Measurements from ENCODE around the gene ST6GALNAC2.

ST6GALNAC2 gene

DNA sequence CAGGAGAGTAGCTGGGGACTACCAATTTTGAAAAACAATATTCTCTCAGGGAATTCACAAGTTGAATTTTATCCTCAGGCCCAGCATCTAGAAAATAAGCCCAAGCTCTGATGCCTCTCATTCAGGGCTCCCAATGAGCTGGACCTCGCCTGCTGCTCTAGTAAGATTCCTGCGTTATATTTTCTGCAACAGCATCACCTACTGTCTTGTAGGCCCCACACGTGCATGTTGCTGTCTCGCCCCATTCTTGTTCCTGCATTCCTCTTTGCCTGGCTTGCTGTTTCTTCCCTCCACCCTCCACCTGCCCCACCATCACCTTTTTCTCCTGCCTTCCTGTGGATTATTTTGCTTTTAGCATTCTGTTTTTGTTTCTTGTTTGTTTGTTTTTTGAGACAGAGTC lies 8.3 kb upstream of the ST6GALNAC2 start:
- TF ChIP-seq, protein P1, sequence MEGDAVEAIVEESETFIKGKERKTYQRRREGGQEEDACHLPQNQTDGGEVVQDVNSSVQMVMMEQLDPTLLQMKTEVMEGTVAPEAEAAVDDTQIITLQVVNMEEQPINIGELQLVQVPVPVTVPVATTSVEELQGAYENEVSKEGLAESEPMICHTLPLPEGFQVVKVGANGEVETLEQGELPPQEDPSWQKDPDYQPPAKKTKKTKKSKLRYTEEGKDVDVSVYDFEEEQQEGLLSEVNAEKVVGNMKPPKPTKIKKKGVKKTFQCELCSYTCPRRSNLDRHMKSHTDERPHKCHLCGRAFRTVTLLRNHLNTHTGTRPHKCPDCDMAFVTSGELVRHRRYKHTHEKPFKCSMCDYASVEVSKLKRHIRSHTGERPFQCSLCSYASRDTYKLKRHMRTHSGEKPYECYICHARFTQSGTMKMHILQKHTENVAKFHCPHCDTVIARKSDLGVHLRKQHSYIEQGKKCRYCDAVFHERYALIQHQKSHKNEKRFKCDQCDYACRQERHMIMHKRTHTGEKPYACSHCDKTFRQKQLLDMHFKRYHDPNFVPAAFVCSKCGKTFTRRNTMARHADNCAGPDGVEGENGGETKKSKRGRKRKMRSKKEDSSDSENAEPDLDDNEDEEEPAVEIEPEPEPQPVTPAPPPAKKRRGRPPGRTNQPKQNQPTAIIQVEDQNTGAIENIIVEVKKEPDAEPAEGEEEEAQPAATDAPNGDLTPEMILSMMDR (IDR thresholded peaks at IDR 0.05) = no peak
- Histone ChIP-seq H3K4me1 (ENCODE audit: control insufficient read depth in 1 of 2, insufficient read depth in 1 of 2, low read depth in 1 of 2, low read length in 1 of 2) (peaks cover 28 to 30% of the 10 kb centered on the region in 2 experiments), H3K27ac (no peak overlapping the region), H3K27me3 (no peaks in the 10 kb centered on the region), H3K9me3 (no peaks in the 10 kb centered on the region), H3K4me3 (ENCODE audit: low read depth in 1 of 2, low read length in 1 of 2) (no peak overlapping the region), H3K36me3 (no peaks in the 10 kb centered on the region)

DNA sequence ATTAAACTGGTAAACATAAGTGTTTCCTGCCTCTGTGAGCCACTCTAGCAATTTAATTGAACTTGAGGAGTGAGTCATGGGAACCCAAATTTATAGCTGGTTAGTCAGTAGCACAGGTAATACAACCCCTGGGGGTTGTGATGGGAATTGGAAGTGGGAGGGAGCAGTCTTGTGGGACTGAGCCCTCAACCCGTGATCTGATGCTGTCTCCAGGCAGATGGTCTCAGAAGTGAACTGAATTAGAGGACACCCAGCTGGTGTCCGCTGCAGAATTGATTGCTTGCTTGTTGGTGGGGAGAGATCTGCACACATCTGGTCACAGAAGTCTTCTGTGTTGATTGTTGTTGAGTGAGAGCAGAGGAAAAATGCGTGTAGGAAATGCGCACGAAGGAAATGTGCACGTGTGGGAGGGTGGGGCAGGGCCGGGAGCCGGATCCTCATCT lies 7.7 kb upstream of the ST6GALNAC2 start:
- no peak overlapping the region for H3K4me3 ChIP-seq (ENCODE audit: low read depth in 1 of 2, low read length in 1 of 2)
- TF ChIP-seq, protein P1 (IDR thresholded peaks at IDR 0.05) = no peak

DNA sequence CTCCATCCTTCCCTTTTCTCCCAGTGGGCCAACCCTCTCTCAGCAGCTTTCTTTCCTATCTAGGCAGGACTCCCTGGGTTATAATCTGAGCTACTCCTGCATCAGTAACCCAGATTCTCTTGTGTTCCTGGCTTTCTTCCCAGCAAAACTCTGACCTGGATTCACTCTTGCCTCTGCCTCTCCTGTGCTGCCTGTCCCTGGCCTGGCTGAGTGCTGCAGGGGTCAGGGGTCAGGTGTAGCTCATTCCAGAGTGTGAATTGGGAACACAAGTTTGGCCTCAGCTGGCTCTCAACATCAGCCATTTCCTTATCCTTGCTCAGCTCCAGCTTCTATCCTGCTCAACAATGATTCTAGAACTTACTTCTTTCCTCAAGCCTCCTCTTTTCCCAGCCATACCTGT lies 2.5 kb upstream of the ST6GALNAC2 start:
- no peak overlapping the region for H3K4me3 ChIP-seq (ENCODE audit: low read depth in 1 of 2, low read length in 1 of 2)
- peaks cover 22 to 25% of the 10 kb centered on the region in 2 experiments for H3K4me1 ChIP-seq (ENCODE audit: control insufficient read depth in 1 of 2, insufficient read depth in 1 of 2, low read depth in 1 of 2, low read length in 1 of 2)
- no peaks in the 10 kb centered on the region for H3K9me3 ChIP-seq
- H3K36me3 ChIP-seq = no peaks in the 10 kb centered on the region
- H3K27me3 ChIP-seq = peaks cover 30% of the 10 kb centered on the region
- H3K27ac ChIP-seq = no peak overlapping the region
- TF ChIP-seq, protein P1 (IDR thresholded peaks at IDR 0.05) = no peak

More for the DNA sequence above, 7.7 kb upstream of the ST6GALNAC2 start:
- H3K9me3 ChIP-seq = no peaks in the 10 kb centered on the region
- H3K27ac ChIP-seq = no peak overlapping the region
- no peaks in the 10 kb centered on the region for H3K36me3 ChIP-seq
- peaks cover 22 to 24% of the 10 kb centered on the region in 2 experiments for H3K4me1 ChIP-seq (ENCODE audit: control insufficient read depth in 1 of 2, insufficient read depth in 1 of 2, low read depth in 1 of 2, low read length in 1 of 2)
- peaks cover 3% of the 10 kb centered on the region for H3K27me3 ChIP-seq

DNA sequence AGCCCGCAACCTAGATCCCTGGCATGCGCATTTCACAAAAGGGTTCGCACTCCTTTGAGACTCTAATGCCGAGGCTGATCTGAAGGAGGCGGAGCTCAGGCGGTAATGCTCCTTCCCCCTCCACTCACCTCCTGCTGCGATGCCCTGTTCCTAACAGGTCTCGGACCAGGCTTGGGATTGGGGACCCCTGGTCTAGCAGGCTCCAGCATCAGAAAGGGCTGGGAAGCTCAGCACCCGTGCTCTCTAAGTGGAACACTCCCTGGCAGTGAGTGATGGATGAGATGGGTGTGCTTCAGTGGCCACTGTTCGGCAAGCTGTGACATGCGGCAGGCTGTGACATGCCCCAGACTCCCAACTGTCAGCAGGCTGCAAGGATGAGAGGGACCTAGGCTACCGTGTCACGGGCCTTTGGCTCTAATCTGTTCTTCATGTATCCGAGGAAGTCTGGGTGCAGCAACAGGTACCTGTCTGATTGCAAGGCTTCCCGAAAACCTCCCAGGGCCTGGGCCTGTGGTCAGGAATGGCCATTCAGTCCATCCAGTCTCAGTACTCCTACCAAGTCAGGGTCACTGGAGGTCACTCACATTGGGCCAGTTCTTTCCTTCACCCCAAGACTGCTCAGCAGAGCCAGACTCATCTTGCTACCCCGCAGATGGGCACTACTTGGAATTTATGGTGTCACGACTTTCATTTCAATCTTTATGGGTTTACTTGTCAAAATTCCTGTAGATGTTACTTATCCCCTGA lies 1.3 kb upstream of the ST6GALNAC2 start:
- Histone ChIP-seq H3K27me3 (peaks cover 30% of the 10 kb centered on the region), H3K9me3 (no peaks in the 10 kb centered on the region), H3K4me3 (ENCODE audit: low read depth in 1 of 2, low read length in 1 of 2) (peak overlapping the region; percentile 80 to 87), H3K36me3 (no peaks in the 10 kb centered on the region), H3K4me1 (ENCODE audit: control insufficient read depth in 1 of 2, insufficient read depth in 1 of 2, low read depth in 1 of 2, low read length in 1 of 2) (peaks cover 22 to 30% of the 10 kb centered on the region in 2 experiments), H3K27ac (peak overlapping the region; percentile 96)
- TF ChIP-seq, protein P1 (IDR thresholded peaks at IDR 0.05) = no peak

DNA sequence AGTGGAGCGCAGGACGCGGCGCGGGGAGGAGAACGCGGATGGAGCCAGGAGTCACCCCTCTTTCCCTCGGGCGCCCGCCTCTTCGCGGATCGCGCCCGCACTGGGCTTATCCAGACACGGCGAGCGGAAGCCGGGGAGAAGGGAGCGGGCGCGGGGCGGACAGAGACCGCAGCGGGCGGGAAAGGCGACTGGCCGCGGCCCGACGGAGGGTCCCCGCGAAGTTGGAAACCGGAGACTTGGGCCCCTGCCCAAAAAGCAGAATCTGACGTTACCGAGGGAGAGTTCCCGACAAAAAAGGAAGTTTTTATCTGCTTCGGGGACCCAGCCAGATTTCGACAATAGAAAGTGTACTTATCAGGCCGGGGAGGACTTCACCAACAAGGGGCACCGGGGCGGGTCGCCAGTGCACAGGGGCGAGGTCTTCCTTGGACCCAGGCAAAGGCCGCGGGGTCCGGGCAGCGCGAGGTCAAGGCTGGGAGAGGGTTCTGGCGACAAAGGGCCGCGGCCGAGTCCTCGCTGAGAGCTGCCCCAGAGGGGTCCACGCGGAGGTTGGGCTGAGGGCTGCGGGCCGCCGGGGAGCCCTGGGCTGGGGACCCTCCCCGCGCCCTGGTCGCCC lies 519 bp downstream of the ST6GALNAC2 start:
- peak overlapping the region; percentile 80 to 87 for H3K4me3 ChIP-seq (ENCODE audit: low read depth in 1 of 2, low read length in 1 of 2)
- peaks cover 30% of the 10 kb centered on the region for H3K27me3 ChIP-seq
- no peaks in the 10 kb centered on the region for H3K36me3 ChIP-seq
- H3K9me3 ChIP-seq = no peaks in the 10 kb centered on the region
- peaks cover 22 to 30% of the 10 kb centered on the region in 2 experiments for H3K4me1 ChIP-seq (ENCODE audit: control insufficient read depth in 1 of 2, insufficient read depth in 1 of 2, low read depth in 1 of 2, low read length in 1 of 2)
- TF ChIP-seq, protein P1 (IDR thresholded peaks at IDR 0.05) = no peak
- H3K27ac ChIP-seq = peak overlapping the region; percentile 96
